Heart left ventricle (tissue), 13 donors: ENCODE measurements around the gene AGRN.
"Not testable (repeated sequence)": the region's sequence is repeated elsewhere in the genome, so short reads cannot be mapped to it uniquely, and the experiment has no call there.

Experiments
- CTCF ChIP-seq, 12 donors: fragments of 200-600 bp; sonication (generic) in 4 of 12; IDR thresholded peaks; one replicate each; pipeline versions ENCODE4 v1.5.0 to v1.8.0; 2018 to 2022; ENCODE audit warnings: antibody characterized with exemption in 12 of 12, mild to moderate bottlenecking in 5 of 12
- POLR2A ChIP-seq, 2 donors: fragments of 450-650 bp; IDR thresholded peaks; one replicate each; pipeline ENCODE4 v1.6.1; 2017; ENCODE audit warnings: antibody characterized with exemption in 2 of 2, mild to moderate bottlenecking in 2 of 2, moderate library complexity in 2 of 2
- donor health status: ischemic (EF 13 %, LVEDD 7.1; RV severe dilation, severe dysfunction).
- donor health status: DM: no; HTN: yes; CAD: no.
- donor health status: DM: no; HTN: no; CAD: no.
- donor health status: ischemic (EF 25% LVEDD 6.9; RV normal size, moderate dysfunction).
- donor health status: ischemic (EF 25% LVEDD 5.7; RV mildly dilated, moderate dysfunction).
- donor health status: ischemic (EF 35%, LVEDD 5.7; RV mildly dilated, moderate dysfunction).
- donor health status: nonischemic (EF 11% LVEDD 7.7; RV severe dilation, severe dysfunction).
- donor health status: DM: yes; HTN: yes; CAD: no.
- donor health status: PGD.
- donor health status: ischemic (EF 29% LVEDD 5.4; RV normal size, mild dysfunction).
- donor health status: nonischemic (EF 23%, LVEDD 6.1; RV moderate dilation, normal function).

DNA sequence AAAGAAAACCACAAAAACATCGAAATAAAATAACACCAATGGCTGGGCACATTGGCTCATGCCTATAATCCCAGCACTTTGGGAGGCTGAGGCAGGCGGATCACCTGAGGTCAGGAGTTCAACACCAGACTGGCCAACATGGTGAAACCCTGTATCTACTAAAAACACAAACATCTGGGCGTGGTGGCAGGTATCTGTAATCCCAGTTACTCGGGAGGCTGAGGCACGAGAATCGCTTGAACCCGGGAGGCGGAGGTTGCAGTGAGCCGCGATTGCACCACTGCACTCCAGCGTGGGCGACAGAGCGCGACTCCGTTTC lies 37.8 kb downstream of the AGRN start:
- not testable (repeated sequence) for TF ChIP-seq POLR2A, CTCF (IDR thresholded peaks at IDR 0.05)
